ENCODE results near the gene RBM6. TPM values are rescaled to one million over a fixed set of nuclear protein-coding genes. Genes with fewer than 3 reads are reported as not detected.
A peak's percentile ranks its signal among the peaks of the same experiment; 100 is the strongest.

RBM6 gene
- polyA plus RNA-seq, 1 of the 3 experiments (the other 2 are of a cell fraction), result 67.4 TPM

- TF ChIP-seq GATA2 (CRISPR knock-in tag; IDR thresholded peaks at IDR 0.05), result 0 out of 2 replicates have a peak, but pooled peaks have one; percentile 9
- no peak; the same call in 1 of the 2 replicates for TF ChIP-seq NRF1 (IDR thresholded peaks at IDR 0.05; ENCODE audit: low read depth, low read length)
- no peak for TF ChIP-seq RAD21 (IDR thresholded peaks at IDR 0.05; ENCODE audit: low read length)
- no peak for TF ChIP-seq FOSL2 (IDR thresholded peaks at IDR 0.05; ENCODE audit: borderline replicate concordance, low read depth)
- TF ChIP-seq MXI1 (IDR thresholded peaks at IDR 0.05; ENCODE audit: low read depth, low read length), result peak; percentile 99
- no peak for TF ChIP-seq FOXJ3 (CRISPR knock-in tag; IDR thresholded peaks at IDR 0.05)
- no peak for TF ChIP-seq USF2 (IDR thresholded peaks at IDR 0.05; ENCODE audit: borderline replicate concordance, low read depth, low read length)
- TF ChIP-seq RFX5 (IDR thresholded peaks at IDR 0.05; ENCODE audit: low read length), result no peak
- no peak for TF ChIP-seq GABPA (IDR thresholded peaks at IDR 0.05; ENCODE audit: low read depth)
- TF ChIP-seq ELF1 (IDR thresholded peaks at IDR 0.05), result peak; percentile 54; the same call in 1 of the 2 replicates
- peak; percentile 53 for TF ChIP-seq CTCF (IDR thresholded peaks at IDR 0.05)
Measured at GRCh38 chr3:49929291-49930167, 10.4 kb upstream of the RBM6 start, which contains the start of gene MON1A (continued).

GRCh38 chr3:49930168-49930690 lies 9.7 kb upstream of the RBM6 start:
- H3K9me2 ChIP-seq, result no peaks in the 10 kb centered on the region
- H3K4me3 ChIP-seq (ENCODE audit: low read depth in 2 of 2, low read length in 1 of 2), result peak overlapping the region; percentile 63 to 80
- TF ChIP-seq PBX3 (IDR thresholded peaks at IDR 0.05) (no peak), RXRA (IDR thresholded peaks at IDR 0.05; ENCODE audit: borderline replicate concordance, low read depth) (no peak), YY1 (IDR thresholded peaks at IDR 0.05; ENCODE audit: low read depth) (no peak), TAF1 (IDR thresholded peaks at IDR 0.05; ENCODE audit: borderline replicate concordance, low read depth, low read length) (no peak), TCF12 (IDR thresholded peaks at IDR 0.05) (no peak)
- no peaks in the 10 kb centered on the region for H3K9me3 ChIP-seq
- no peaks in the 10 kb centered on the region for H3K27me3 ChIP-seq (ENCODE audit: insufficient read depth)
- no peaks in the 10 kb centered on the region for H3K36me3 ChIP-seq (replicated peaks in 1 of 2; ENCODE audit: control insufficient read depth in 1 of 2, insufficient read depth in 2 of 2, low read length in 1 of 2)
- peaks cover 7% of the 10 kb centered on the region for H3F3A ChIP-seq (replicated peaks; ENCODE audit: insufficient read depth)
- WGBS (ENCODE audit: low lambda C conversion rate), result 81% methylated on average over 16 of the region's 16 CpGs
- POLR2A ChIA-PET, result interaction anchor here (0.6 to 2.0 kb wide), 4 partner anchors 10 to 91 kb away, joined by 3 to 32 read pairs (median 4); partner anchors contain the start of gene RBM6
- peaks cover 7% of the 10 kb centered on the region; the same call in 1 of the 2 replicates for H3K79me2 ChIP-seq (ENCODE audit: insufficient read depth)
- H2AFZ ChIP-seq (ENCODE audit: low read depth), result peak overlapping the region; percentile 91
- CTCF ChIA-PET, result interaction anchor here (0.5 to 3.4 kb wide), 9 partner anchors 10 to 128 kb away, joined by 3 to 13 read pairs (median 3); partner anchors contain the start of genes INKA1 and RBM6
- H3K27ac ChIP-seq (ENCODE audit: low read depth in 2 of 2, low read length in 1 of 2), result peak overlapping the region; percentile 59 to 76; a peak in 3 of 4 replicates
- H3K9ac ChIP-seq, result peak overlapping the region; percentile 47; the same call in 1 of the 2 replicates
- peaks cover 0 to 10% of the 10 kb centered on the region in 2 experiments; a peak in 1 of 4 replicates for H3K4me1 ChIP-seq (ENCODE audit: control insufficient read depth in 1 of 2, insufficient read depth in 2 of 2, low read depth in 1 of 2, low read length in 1 of 2)
- no peak for DNase-seq
- no peaks in the 10 kb centered on the region for H4K20me1 ChIP-seq (ENCODE audit: insufficient read depth)
- peak overlapping the region; percentile 75 for H3K4me2 ChIP-seq
